SK-N-SH treated with all-trans-retinoic acid at 6 μM for 48 hours (cell line): Measurements from ENCODE around the gene SLC44A3.

Experiments
- ARNTL ChIP-seq: fragments of 450-650 bp; formaldehyde crosslinking; IDR thresholded peaks from 2 replicates; pipeline ENCODE4 v1.5.0; 2020; ENCODE audit warnings: low read depth, mild to moderate bottlenecking, moderate library complexity, borderline replicate concordance
- CREB5 ChIP-seq: fragments of 250-450 bp; sonication (Bioruptor Pico); IDR thresholded peaks from 2 replicates; pipeline ENCODE4 v1.5.1; 2020; ENCODE audit warnings: low read depth, mild to moderate bottlenecking, moderate library complexity
- CSDC2 ChIP-seq: fragments of 250-450 bp; sonication (Bioruptor Pico); IDR thresholded peaks from 2 replicates; pipeline ENCODE4 v1.5.0; 2020; ENCODE audit warnings: mild to moderate bottlenecking, moderate library complexity
- CSRNP3 ChIP-seq: fragments of 250-450 bp; sonication (Bioruptor Pico); IDR thresholded peaks from 2 replicates; pipeline ENCODE4 v1.5.1; 2021; ENCODE audit warnings: mild to moderate bottlenecking, moderate library complexity
- ESRRG ChIP-seq: fragments of 250-450 bp; sonication (Bioruptor Pico); IDR thresholded peaks from 2 replicates; pipeline ENCODE4 v1.6.1; 2021; ENCODE audit warnings: mild to moderate bottlenecking
- PATZ1 ChIP-seq: fragments of 250-450 bp; sonication (Bioruptor Pico); IDR thresholded peaks from 2 replicates; pipeline ENCODE4 v1.8.0; 2020; ENCODE audit warnings: mild to moderate bottlenecking, moderate library complexity, borderline replicate concordance
- PPARA ChIP-seq: fragments of 250-450 bp; sonication (Bioruptor Pico); IDR thresholded peaks from 2 replicates; pipeline ENCODE4 v1.5.0; 2020; ENCODE audit warnings: mild to moderate bottlenecking, borderline replicate concordance
- RARB ChIP-seq: fragments of 250-450 bp; sonication (Bioruptor Pico); IDR thresholded peaks from 2 replicates; pipeline ENCODE4 v1.8.0; 2021; ENCODE audit warnings: mild to moderate bottlenecking, moderate library complexity
- ZC3H10 ChIP-seq: fragments of 250-450 bp; sonication (Bioruptor Pico); IDR thresholded peaks from 2 replicates; pipeline ENCODE4 v1.5.1; 2021; ENCODE audit warnings: mild to moderate bottlenecking, moderate library complexity
- ZFP3 ChIP-seq: fragments of 250-450 bp; sonication (Bioruptor Pico); IDR thresholded peaks from 2 replicates; pipeline ENCODE4 v1.5.0; 2020; ENCODE audit warnings: mild to moderate bottlenecking, moderate library complexity
- ZFP30 ChIP-seq: fragments of 450-650 bp; formaldehyde crosslinking; IDR thresholded peaks from 2 replicates; pipeline ENCODE4 v1.5.0; 2022; ENCODE audit warnings: mild to moderate bottlenecking, moderate library complexity
- ZNF70 ChIP-seq: fragments of 450-650 bp; formaldehyde crosslinking; IDR thresholded peaks from 2 replicates; pipeline ENCODE4 v1.5.0; 2020; ENCODE audit warnings: mild to moderate bottlenecking, moderate library complexity
- ZNF8 ChIP-seq: fragments of 450-650 bp; formaldehyde crosslinking; IDR thresholded peaks from 2 replicates; pipeline ENCODE4 v1.5.0; 2020; ENCODE audit warnings: mild to moderate bottlenecking, moderate library complexity

GRCh38 chr1:94884106-94884505 is 63.9 kb downstream of the SLC44A3 start:
- TF ChIP-seq ZFP3 (no peak), ESRRG (no peak), CREB5 (CRISPR knock-in tag) (no peak), ZFP30 (CRISPR knock-in tag) (no peak), RARB (CRISPR knock-in tag) (no peak), CSDC2 (CRISPR knock-in tag) (no peak), PPARA (CRISPR knock-in tag) (no peak), CSRNP3 (no peak), ZNF8 (CRISPR knock-in tag) (no peak), PATZ1 (CRISPR knock-in tag) (no peak), ARNTL (CRISPR knock-in tag) (no peak), ZC3H10 (CRISPR knock-in tag) (no peak), ZNF70 (CRISPR knock-in tag) (no peak)
